CD4-positive, alpha-beta T cell treated with Interleukin-6 at 100 ng/mL for 8 hours (primary cell): ENCODE data around the gene FGGY.
"Not testable (repeated sequence)": the region's sequence is repeated elsewhere in the genome, so short reads cannot be mapped to it uniquely, and the experiment has no call there.

ENCODE experiments used
- DNase-seq: peaks from one replicate; pipeline ENCODE4 v3.0.0-alpha.2; 2020; ENCODE audit warnings: mixed read lengths, low spot score

Gene FGGY

GRCh38 chr1:59640851-59641250 is 344.0 kb downstream of the FGGY start:
- DNase-seq = no peak

GRCh38 chr1:59641836-59642235 is 344.9 kb downstream of the FGGY start:
- DNase-seq = no peak

- no peak for DNase-seq
Observed at GRCh38 chr1:59643526-59643925, 346.6 kb downstream of the FGGY start.

GRCh38 chr1:59645893-59646292 is 349.0 kb downstream of the FGGY start:
- DNase-seq = no peak

- not testable (repeated sequence) for DNase-seq
Observed at GRCh38 chr1:59653142-59653958, 356.5 kb downstream of the FGGY start.

GRCh38 chr1:59653968-59654367 is 357.1 kb downstream of the FGGY start:
- no peak for DNase-seq

GRCh38 chr1:59657873-59658465 is 361.1 kb downstream of the FGGY start:
- DNase-seq = no peak

GRCh38 chr1:59664166-59664565 is 367.3 kb downstream of the FGGY start:
- no peak for DNase-seq

GRCh38 chr1:59666106-59666505 is 369.2 kb downstream of the FGGY start:
- DNase-seq = no peak

- DNase-seq = no peak
Observed at GRCh38 chr1:59667020-59667419, 370.1 kb downstream of the FGGY start.

- DNase-seq = no peak
Observed at GRCh38 chr1:59669752-59670312, 372.9 kb downstream of the FGGY start.

- DNase-seq = no peak
Observed at GRCh38 chr1:59670662-59671061, 373.8 kb downstream of the FGGY start.

- DNase-seq = no peak
Observed at GRCh38 chr1:59671066-59671952, 374.4 kb downstream of the FGGY start.

GRCh38 chr1:59671953-59672305 is 375.0 kb downstream of the FGGY start:
- DNase-seq = no peak

- no peak for DNase-seq
Observed at GRCh38 chr1:59672851-59673572, 376.1 kb downstream of the FGGY start.

GRCh38 chr1:59673573-59674450 is 376.9 kb downstream of the FGGY start:
- no peak for DNase-seq

- DNase-seq = no peak
Observed at GRCh38 chr1:59674595-59674994, 377.7 kb downstream of the FGGY start.

GRCh38 chr1:59675936-59676335 is 379.0 kb downstream of the FGGY start:
- no peak for DNase-seq

GRCh38 chr1:59678040-59678439 is 381.1 kb downstream of the FGGY start:
- DNase-seq = no peak

GRCh38 chr1:59678493-59679228 is 381.8 kb downstream of the FGGY start:
- DNase-seq = no peak
